GM19328 (cell line): ENCODE data around the gene SGK1.
"Not testable (repeated sequence)": the region's sequence is repeated elsewhere in the genome, so short reads cannot be mapped to it uniquely, and the experiment has no call there.

ENCODE experiments used
- ATAC-seq: cut with Tn5 transposase; IDR thresholded peaks from one replicate; pipeline ENCODE4 v1.9.1; 2021; ENCODE audit warnings: mild to moderate bottlenecking, moderate library complexity; ENCODE audit not compliant: unreplicated experiment

The SGK1 gene

DNA sequence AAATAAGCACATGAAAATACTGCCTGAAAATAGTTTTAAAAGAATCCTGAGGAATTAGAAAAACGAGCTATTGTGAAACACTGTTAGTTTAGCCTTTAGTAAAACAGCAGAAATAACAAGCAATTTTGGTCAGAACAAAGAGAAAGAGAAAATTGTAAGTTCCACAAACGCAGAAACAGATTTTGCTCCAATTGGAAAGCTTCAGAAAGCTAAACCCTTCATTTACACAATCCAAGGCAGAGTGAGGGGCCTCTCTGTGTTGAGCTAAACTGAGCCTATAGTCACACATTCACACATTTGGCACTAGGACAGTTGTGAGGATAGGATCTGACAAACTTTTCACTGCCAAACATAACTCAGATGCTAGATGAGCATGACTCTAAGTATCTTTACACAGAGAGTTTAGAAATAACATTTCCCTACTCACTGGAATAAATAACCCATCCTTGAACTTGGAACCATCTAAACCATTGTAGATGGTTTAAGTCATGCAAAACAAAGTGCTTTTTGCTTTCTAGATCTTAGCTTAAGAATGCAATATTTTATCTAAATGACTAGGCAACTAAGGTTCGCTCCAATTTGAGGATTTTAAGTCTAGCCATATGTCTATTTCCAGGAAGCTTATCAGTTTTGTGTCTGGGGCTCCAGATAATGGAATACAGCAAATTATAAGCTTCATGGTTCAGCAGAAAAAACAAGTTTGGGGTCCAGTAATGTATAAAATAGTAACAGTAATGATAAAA is 122.6 kb downstream of the SGK1 start:
- no peak for ATAC-seq

DNA sequence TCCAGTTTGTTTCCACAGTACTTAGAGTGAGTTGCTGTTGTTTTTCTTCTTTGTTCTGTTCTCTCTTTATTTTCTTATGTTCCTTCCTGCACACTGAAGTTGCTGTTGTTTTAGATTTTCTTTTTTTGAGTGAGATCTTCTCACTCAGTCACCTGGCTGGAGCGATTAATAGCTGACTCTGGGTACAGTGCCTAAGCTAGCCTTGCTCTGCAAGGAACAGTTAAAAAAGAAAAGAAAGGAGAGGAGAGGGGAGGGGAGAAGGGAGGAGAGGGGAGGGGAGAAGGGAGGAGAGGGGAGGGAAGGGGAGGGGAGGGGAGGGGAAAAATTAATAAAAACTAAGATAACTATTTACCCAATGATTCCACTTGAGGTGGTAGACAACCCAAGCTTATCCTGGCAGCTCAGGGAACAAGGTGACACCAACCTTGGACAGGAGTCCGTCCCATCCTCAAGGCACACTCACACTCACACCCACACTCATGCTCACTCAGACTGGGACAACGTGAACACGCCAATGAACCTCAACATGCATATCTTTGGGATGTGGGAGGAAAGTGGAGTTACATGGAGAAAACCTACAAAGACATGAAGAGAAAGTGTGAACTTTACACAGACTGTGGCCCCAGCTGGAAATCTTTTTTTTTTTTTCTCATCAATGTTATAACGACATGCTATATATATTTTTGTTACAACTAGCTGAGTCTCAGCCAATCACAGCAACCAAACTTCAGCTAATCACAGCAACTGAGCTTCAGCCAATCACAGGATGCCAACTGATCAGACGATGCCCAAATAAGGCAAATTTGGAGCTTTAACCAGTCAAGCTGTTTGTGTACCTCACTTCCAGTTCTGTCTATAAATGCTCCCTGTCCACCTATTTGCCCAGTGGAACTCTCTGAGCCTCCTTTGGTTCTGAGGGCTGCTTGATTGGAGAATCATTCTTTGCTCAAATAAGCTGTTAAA is 124.1 kb downstream of the SGK1 start:
- ATAC-seq: no peak

DNA sequence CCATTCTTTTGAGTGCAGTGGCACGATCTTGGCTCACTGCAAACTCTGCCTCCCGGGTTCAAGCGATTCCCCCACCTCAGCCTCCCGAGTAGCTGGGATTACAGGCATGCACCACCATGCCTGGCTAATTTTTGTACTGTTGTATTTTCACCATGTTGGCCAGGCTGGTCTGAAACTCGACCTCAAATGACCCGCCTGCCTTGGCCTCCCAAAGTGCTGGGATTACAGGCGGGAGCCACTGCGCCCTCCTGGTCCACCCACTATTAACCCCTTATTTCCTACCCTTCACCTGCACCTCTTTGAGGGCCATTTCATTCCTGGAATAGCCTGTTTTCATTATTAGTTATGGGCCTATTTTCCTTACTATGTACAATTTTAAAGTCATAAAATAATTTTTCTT is 125.3 kb downstream of the SGK1 start:
- not testable (repeated sequence) for ATAC-seq

DNA sequence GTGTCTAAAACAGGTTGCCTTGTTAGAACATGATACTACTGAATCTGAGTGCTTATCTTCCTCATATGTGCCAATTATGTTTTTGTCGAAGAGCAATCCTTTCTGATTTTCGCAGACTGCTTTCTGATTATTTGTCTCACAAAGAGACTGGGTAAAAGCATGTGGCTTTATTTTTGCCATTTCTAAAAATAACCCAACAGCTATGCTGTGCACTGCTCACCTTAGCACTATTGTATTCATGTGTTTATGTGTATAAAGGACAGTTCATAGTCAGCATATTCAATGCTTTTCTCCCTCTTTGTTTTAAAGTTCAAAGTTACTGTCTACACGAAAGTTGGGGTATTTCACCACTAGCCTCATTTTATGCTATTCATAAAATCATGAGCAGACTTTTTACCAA is 127.0 kb downstream of the SGK1 start:
- ATAC-seq: no peak

DNA sequence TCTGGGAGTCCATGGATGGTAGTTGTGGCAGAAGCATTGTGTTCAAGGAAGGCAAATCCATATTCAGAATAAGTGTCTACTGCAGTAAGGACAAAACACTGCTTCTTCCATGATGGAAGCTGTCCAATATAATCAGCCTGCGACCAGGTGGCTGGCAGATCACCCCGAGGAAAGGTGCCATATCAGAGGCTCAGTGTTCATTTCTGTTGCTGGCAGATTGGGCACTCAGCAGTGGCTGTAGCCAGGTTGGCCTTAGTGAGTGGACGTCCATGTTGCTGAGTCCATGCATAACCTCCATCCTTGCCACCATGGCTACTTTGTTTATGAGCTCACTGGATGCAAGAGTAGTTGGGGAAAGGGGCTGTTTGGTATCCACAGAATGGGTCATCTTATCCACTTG is 130.2 kb downstream of the SGK1 start:
- ATAC-seq: no peak

DNA sequence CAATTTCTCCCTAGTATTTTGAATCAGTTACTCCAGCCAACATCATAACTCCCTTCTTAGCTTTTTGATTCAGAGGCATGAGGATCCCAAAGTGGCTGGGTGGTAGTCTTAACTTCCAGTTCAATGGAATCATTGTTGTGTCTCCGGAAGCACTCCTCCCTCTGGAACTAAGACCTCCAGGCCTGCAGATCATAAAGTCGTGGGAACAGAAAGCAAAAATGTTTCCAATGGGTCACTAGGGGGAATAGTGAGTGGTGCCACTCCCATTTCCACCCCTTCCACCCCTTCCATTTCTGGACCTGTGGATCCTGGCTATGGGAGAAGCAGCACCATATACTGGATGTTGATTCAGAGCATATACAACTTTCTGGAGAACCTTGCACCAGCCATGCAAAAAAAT is 130.8 kb downstream of the SGK1 start:
- ATAC-seq: no peak

DNA sequence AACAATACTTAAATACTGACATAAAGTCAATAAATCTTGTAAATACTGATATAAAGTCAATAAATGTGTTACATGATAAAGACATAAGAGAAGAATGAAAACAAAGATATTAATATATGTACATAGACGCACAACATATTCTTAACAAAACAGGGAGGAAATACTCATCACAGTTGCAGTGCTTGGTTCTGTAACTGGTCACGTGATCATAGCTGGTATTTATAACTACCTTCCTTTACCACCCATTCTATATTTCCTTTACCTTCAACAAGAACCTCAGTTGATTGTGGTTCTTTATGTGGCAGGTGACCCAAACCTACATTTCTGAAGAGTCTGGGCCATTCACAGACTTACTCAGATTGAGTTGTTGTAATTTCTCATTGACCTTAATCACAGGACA is 131.6 kb downstream of the SGK1 start:
- no peak for ATAC-seq

DNA sequence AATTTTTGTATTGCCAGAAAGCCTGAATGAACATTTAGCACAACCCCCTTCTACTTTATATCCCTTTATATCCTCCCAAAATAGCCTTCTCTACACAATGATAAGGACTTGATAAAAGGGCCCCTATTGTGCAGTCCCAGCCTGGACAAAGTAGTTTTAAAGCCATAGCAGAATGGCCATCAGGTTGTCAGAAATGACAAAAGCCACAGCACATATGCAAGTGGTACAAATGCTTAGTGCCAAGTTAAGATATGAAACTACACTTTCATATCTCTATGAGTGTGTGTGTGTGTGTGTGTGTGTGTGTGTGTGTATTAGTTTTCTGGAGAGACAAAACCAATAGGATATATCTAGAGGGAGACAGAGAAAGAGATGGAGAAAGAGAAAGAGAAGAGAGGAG is 132.6 kb downstream of the SGK1 start:
- ATAC-seq: no peak

DNA sequence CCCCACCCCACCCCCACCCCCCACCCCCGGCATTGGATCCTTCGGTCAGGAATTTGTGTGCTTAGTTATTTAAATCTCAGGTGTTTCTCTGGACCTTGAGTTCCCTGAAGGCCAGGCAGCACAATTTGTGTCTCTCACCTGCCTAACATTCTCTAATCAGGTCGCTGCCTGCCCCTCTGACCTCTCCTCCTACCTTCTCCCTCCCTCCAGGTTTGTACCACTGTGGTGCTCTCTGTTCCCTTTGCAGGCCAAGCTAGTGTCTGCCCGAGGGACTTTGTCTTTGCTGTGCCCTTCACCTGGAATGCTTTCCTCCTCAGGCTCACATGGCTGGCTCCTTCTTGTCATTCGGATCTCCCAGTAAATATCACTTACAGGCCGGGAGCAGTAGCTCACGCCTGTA is 134.1 kb downstream of the SGK1 start:
- no peak for ATAC-seq

DNA sequence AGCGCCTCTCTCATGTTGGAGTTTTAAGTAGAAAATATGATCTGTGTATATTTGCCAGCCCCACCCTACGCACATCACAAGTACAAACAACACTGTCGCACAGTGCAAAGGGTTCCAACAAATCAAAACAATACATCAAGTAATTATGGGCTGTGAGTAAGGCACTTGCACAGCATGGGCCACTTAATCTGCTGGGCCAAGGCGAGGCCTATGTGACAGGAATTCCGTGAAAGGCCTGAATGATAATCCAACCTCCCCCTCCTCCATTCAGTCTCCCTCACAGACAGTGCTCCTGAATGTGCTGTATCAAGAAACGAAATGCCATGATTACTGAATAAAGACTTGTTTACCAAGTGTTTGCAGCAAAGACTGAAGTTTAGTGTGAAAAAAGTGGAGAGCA is 135.4 kb downstream of the SGK1 start:
- no peak for ATAC-seq

DNA sequence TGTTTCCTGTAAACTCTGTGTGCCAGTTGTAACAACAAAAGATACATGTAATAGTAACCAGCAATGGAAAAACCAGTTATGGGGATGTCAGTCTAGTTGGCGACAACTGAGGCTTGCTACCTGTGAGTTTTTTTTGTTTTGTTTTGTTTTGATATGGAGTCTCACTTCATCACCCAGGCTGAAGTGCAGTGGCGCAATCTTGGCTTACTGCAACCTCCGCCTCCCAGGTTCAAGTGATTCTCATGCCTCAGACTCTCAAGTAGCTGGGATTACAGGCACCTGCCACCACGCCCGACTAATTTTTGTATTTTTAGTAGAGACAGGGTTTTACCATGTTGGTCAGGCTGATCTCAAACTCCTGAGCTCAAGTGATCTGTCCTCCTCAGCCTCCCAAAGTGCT is 136.2 kb downstream of the SGK1 start:
- ATAC-seq: not testable (repeated sequence)

DNA sequence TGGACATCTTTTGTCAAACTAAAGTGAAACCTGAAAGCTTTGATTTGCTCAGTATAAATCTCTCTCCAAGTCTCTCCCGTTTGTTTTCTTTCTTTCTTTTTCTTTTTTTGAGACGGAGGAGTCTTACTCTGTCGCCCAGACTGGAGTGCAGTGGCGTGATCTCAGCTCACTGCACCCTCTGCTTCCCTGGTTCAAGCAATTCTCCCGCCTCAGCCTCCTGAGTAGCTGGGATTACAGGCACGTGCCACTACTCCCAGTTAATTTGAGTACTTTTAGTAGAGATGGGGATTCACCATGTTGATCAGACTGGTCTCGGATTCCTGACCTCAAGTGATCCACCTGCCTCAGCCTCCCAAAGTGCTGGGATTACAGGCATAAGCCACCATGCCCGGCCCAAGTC is 136.7 kb downstream of the SGK1 start:
- ATAC-seq: not testable (repeated sequence)

DNA sequence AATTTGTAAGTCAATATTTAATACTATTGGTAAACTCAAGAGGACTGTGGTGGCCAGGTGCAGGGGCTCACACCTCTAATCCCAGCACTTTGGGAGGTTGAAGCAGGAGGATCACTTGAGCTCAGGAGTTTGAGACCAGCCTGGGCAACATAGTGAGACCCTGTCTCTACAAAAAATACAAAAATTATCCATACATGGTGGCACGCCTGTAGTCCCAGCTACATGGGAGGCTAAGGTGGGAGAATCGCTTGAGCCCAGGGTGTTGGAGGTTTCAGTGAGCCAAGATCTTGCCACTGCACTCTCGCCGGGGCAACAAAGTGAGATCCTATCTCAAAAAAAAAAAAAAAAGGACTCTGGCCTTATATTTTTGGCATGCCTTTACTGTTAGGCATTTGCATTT is 137.4 kb downstream of the SGK1 start:
- ATAC-seq: not testable (repeated sequence)

DNA sequence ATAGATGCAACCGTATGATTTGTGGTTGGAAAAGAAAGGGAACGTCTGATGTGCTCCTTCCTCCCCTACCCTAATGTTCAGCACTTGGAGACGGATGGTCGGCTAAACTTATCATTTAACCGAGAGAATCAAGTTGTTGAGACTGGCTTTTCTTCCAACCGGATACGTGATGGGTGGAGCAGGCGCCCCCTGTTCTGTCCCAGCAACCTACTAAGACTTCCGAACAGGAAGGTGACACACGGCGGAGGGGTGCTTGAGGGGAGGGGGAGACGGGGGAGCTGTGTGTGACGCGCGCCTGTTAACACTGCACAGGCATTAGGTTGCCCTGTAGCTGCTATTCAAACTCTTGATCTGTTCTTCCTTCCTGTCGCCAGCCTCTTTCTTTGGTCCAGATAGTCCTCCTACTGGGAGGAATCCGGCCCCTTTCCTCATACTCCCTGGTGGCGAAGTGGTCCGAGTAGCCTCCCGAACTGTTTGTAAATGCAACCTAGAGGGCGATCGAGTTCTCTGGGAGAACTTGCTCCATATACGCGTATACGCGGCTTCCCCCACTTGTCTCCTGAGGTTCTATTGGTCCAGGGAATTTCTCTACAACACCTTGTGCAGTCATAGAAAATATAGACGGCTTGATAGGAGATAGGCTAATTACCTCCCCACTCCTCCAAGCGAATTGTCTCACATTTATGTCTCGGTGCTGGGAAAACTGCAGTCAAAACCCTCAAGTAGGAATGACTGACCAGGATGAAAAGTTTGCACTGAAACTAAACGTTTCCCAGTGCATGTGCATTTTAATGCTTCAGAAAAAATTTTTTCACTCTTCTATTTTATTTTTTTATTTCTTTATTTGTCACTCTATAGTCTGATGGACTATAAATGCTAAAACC is 139.5 kb downstream of the SGK1 start:
- no peak for ATAC-seq

DNA sequence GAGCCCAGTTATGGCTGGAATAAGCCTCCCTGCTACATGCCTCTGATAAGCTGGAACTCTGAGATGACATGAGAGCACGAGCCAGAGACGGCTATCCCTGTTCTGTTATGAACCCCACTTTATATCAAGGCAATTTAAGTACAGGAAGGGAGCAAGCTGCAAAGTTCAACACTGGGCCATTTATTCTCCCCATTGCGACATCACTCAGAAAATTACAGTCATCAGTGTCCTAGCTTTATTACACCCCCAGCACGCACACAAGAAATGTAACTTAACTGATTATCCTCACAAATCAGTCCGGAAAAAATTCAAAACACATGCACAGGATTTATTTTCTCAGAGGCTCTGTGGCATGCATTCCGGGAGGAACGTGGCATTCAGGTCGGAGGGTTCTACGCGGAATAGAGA is 140.2 kb downstream of the SGK1 start:
- ATAC-seq: no peak

DNA sequence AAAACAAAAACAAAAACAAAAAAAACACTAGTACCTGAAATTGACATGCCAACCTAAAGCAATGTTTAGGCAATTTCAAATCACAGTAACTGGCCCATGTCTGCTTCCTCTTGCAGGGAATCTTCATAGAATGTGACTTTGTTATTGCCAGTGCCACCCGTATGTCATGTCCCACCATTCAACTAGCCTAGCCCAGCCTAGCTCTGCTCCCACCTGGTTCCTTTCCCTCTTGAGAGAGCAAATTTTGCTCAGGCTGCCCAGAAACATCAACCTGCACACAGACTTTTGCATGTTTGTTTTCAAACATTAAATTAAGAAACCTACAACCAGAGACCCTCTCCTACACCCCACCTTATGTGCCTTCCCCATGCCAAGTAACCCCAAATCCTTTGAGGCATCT is 140.7 kb downstream of the SGK1 start:
- no peak for ATAC-seq

DNA sequence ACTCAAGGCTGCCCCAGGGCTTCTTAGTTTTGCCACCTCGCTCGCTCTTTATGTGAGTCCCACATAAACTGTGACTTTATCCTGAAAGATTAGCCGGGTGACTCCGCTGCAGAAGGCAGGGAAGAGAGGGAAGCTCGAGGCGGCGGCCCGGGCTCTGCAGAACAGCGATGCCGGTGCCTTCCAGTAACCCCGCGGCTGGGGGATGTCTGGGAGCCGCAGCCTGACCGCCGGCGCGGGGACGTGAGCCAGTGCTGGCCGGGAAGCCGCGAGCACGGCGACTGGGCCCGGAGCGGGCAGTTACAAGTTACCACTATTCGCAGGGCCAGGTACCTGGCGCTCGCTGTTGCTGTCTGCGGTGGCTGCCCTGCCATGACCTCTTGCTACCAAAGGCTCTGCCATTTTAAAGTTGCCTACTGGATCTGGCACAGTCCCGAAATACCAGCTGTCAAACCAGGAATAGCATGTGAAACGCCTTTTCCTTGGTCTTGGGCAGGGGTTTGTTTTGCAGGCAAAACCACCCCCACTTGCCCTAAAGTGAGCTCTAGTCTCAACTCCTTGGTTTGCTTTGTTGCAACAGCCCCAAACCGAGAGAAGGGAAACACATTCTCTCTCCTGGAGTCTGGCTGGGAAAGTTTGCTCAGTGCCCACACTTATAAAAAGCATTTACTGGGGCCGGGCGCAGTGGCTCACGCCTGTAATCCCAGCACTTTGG is 141.5 kb downstream of the SGK1 start:
- ATAC-seq: no peak

DNA sequence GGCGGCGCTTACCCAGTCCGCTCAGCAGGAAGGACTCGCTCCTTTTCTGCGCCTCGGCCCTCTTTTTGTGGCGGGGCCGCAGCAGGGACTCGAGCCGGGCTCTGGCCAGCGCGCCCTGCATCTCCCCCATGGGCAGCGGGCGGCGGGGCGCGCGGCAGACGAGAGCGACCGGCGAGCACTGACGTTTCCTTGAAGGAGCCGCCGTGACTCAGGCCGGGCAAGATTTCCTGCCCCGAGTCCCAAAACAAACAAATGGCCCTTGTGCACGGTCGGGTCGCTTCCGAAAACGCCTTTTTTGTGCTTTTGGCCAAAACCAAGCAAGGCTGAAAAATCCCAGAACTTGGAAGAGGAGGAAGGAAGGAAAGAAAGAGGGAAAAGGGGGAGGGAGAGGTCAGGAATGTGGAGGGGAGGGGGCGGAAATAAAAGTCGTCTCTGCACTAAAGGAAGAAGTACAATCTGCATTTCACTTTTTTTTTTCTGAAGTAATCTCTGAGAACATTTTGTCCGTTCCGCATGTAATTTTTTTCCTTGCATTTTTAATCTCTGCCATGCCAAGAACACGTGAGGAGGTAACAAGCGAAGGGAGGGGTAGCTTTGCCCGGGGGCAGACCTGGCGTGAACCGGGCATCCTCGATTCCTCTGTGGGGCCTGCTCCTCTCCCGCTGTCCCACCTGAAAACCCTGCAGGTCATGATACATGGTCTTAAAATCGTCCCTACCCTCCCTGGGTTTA is 142.2 kb downstream of the SGK1 start:
- peak; percentile 8 for ATAC-seq

DNA sequence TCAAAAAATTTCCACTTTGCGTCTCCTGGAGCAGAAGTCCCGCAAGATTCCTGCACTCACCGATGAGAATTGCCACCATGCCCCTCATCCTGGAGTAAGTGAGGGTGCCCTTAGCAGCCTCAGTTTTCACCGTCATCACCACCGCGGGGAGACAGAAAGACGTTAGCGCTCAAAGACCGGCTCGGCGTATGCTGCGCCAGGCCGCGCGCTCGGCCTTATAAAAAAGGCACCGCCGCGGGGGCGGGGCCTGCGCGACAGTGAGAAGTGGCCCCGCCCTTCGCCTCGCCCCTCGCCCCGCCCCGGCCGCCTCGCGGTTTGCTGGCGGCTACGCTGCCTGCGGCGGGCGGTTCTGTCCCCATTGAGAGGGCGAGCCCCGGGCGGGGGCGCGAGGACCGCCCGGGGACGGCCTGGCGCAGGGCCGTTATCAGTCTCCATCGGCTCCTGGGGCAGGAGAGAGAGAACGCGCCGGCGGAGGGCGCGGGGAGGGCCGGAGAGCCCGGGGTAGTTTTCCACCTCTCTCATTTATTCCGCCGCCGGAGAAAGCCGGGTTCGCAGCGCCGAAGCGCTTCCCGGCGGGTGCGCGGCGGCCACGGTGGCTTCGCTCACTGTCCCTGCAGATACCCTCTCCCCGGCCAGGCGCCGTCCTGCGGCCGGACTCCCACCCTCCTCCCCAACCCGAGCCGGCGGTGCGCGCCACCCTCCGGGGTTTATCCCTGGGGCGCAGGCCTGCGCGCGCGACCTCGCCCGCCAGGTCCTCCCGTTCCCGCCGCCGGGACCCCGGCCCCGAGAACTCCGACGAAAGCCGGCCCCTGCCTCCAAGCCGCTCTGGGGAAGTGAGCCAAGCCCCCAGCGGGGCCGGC is 143.0 kb downstream of the SGK1 start:
- ATAC-seq: peak; percentile 81
